Measurements from ENCODE around the gene CCDC157.

GRCh38 chr22:30348809-30349208 is 8.0 kb upstream of the CCDC157 start:
- TF ChIP-seq CTCF (conservative IDR thresholded peaks at IDR 0.05; ENCODE audit: low read length) (no peak), EZH2phosphoT487 (IDR thresholded peaks at IDR 0.05; ENCODE audit: borderline replicate concordance, low read depth, low read length) (no peak)

Data from OCI-LY7 (cell line).